Loucy (cell line): ENCODE results near the gene TAF1B.

ENCODE experiments used
- H2AFZ ChIP-seq: fragments of 200-600 bp; sonication (generic); 2 replicates; pipeline ENCODE4 v1.6.0; 2016; ENCODE audit warnings: antibody characterized with exemption, mild to moderate bottlenecking, low read length, moderate library complexity
- H3F3A ChIP-seq: fragments of 200-600 bp; 2 replicates; pipeline ENCODE4 v1.6.0; 2016; ENCODE audit warnings: antibody characterized with exemption, low read depth, mild to moderate bottlenecking
- H3K27me3 ChIP-seq: fragments of 200-600 bp; sonication (generic); 2 replicates; pipeline ENCODE4 v1.6.1; 2014; ENCODE audit warnings: low read length, mild to moderate bottlenecking; ENCODE audit not compliant: insufficient read depth, poor library complexity, severe bottlenecking
- H3K36me3 ChIP-seq: fragments of 200-600 bp; sonication (generic); 2 replicates; pipeline ENCODE4 v1.6.1; 2016; ENCODE audit warnings: low read length; ENCODE audit not compliant: insufficient read depth
- H3K4me1 ChIP-seq: fragments of 200-600 bp; sonication (generic); 2 replicates; pipeline ENCODE4 v1.5.1; 2014; ENCODE audit warnings: low read length, mild to moderate bottlenecking; ENCODE audit not compliant: insufficient read depth, poor library complexity, severe bottlenecking
- H3K4me2 ChIP-seq: fragments of 200-600 bp; sonication (generic); 2 replicates; pipeline ENCODE4 v1.6.0; 2014; ENCODE audit warnings: antibody characterized with exemption, low read length, low read depth, mild to moderate bottlenecking; ENCODE audit not compliant: poor library complexity, severe bottlenecking
- H3K4me3 ChIP-seq: fragments of 200-600 bp; sonication (generic); 2 replicates; pipeline ENCODE4 v1.5.1; 2014; ENCODE audit warnings: low read length, mild to moderate bottlenecking, mixed read lengths; ENCODE audit not compliant: poor library complexity, severe bottlenecking
- H3K79me2 ChIP-seq: fragments of 200-600 bp; sonication (generic); 2 replicates; pipeline ENCODE4 v1.6.1; 2014; ENCODE audit warnings: low read length; ENCODE audit not compliant: insufficient read depth
- H3K9ac ChIP-seq: fragments of 200-600 bp; sonication (generic); 2 replicates; pipeline ENCODE4 v1.6.0; 2014; ENCODE audit warnings: mild to moderate bottlenecking, low read depth, low read length, moderate library complexity; ENCODE audit not compliant: poor library complexity, severe bottlenecking
- H3K9me2 ChIP-seq: fragments of 200-600 bp; sonication (generic); replicated peaks from 2 replicates; pipeline ENCODE4 v1.6.1; 2016; ENCODE audit warnings: low read depth, low read length, mixed read lengths
- H3K9me3 ChIP-seq: fragments of 200-600 bp; sonication (generic); 2 replicates; pipeline ENCODE4 v1.6.1; 2014; ENCODE audit warnings: mild to moderate bottlenecking, antibody characterized with exemption, low read length, low read depth; ENCODE audit not compliant: insufficient read depth
- H4K20me1 ChIP-seq: fragments of 200-600 bp; sonication (generic); 2 replicates; pipeline ENCODE4 v1.6.0; 2014; ENCODE audit warnings: antibody characterized with exemption, low read length, mild to moderate bottlenecking; ENCODE audit not compliant: insufficient read depth, poor library complexity, severe bottlenecking
- EZH2phosphoT487 ChIP-seq: fragments of 200-600 bp; IDR thresholded peaks from 2 replicates; pipeline ENCODE4 v1.6.1; 2018; ENCODE audit warnings: antibody characterized with exemption, mild to moderate bottlenecking, moderate library complexity, borderline replicate concordance
- TF ChIP-seq, protein P1 (sequence below): fragments of 200-600 bp; sonication (generic); conservative IDR thresholded peaks from 2 replicates; pipeline ENCODE4 v1.5.1; 2014; ENCODE audit warnings: mild to moderate bottlenecking, antibody characterized with exemption, low read length

The TAF1B gene

DNA sequence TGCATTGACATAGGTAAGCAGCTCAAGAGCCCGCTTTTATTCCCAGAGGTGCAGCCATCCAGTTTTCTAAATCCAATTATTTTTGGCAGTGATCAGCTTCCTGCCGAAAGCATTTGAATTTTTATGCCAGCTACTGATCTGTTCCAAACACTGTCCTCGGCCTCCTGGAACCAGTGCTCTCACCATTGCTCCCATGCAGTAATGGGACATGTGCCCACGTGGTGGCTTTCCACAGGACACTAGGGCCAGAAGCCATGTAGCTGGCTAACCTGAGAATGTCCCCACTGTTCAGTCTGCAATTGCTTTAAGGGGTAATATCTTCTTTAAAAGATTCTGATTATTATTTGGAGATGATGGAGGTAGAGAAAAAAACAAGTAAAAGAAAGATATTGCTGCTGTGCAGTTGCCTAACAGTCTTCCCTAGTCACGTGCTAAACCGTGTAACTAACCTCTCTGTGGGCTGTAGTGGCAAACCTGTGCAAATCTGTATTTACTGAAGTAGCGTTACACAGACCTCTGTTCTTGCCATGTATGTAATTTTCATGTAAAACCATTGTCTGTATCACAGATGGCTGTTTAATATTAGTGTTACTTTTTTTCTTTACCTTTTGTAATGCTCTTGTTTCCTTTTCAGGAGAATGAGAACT lies 121.2 kb downstream of the TAF1B start:
- TF ChIP-seq EZH2phosphoT487: no peak
- TF ChIP-seq, protein P1, sequence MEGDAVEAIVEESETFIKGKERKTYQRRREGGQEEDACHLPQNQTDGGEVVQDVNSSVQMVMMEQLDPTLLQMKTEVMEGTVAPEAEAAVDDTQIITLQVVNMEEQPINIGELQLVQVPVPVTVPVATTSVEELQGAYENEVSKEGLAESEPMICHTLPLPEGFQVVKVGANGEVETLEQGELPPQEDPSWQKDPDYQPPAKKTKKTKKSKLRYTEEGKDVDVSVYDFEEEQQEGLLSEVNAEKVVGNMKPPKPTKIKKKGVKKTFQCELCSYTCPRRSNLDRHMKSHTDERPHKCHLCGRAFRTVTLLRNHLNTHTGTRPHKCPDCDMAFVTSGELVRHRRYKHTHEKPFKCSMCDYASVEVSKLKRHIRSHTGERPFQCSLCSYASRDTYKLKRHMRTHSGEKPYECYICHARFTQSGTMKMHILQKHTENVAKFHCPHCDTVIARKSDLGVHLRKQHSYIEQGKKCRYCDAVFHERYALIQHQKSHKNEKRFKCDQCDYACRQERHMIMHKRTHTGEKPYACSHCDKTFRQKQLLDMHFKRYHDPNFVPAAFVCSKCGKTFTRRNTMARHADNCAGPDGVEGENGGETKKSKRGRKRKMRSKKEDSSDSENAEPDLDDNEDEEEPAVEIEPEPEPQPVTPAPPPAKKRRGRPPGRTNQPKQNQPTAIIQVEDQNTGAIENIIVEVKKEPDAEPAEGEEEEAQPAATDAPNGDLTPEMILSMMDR: no peak
- Histone ChIP-seq H3K79me2 (no peaks in the 10 kb centered on the region), H3F3A (peaks cover 16% of the 10 kb centered on the region), H2AFZ (no peak overlapping the region), H3K4me2 (no peak overlapping the region), H3K9me3 (no peaks in the 10 kb centered on the region), H3K36me3 (peaks cover 14% of the 10 kb centered on the region; the same call in 1 of the 2 replicates), H3K4me3 (no peak overlapping the region), H3K4me1 (peaks cover 55% of the 10 kb centered on the region), H4K20me1 (no peaks in the 10 kb centered on the region), H3K9me2 (no peaks in the 10 kb centered on the region), H3K9ac (no peak overlapping the region), H3K27me3 (no peaks in the 10 kb centered on the region)

DNA sequence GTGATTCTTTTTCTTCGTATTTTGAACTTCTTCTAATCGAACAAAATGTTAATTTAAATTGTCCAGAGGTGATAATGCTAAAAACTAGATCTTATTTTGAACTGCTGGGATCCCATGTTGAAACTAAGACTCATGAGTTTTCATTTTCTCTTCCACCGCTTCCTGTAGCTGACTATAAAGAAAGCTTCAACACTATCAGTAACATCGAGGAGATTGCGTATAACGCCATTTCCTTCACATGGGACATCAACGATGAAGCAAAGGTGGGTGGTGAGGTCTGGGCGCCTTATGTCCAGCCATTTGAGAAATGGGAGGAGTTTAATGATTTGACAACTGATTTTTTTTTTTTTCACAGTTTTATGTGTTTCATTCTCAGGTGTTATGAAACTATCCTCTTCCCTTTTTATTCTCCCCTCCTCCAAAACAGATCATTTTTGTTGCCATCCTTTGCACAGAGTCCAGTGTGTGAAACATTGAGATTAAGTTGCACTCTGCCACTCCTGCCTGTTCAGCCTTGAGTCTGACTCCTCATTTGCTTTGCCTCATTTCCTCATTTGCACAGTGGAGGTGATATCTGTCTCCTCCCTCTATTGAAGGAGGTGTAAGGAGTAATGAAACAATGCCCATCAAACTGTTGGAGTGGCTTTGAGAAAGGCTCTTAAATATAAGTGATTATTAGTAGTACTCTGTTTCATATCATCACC lies 122.0 kb downstream of the TAF1B start:
- Histone ChIP-seq H4K20me1 (no peaks in the 10 kb centered on the region), H2AFZ (peak overlapping the region; percentile 2; the same call in 1 of the 2 replicates), H3K79me2 (no peaks in the 10 kb centered on the region), H3F3A (peaks cover 14% of the 10 kb centered on the region), H3K27me3 (no peaks in the 10 kb centered on the region), H3K9ac (peak overlapping the region; percentile 63), H3K9me3 (no peaks in the 10 kb centered on the region), H3K4me2 (peak overlapping the region; percentile 56), H3K36me3 (peaks cover 14% of the 10 kb centered on the region; the same call in 1 of the 2 replicates), H3K4me1 (peaks cover 56% of the 10 kb centered on the region), H3K9me2 (no peaks in the 10 kb centered on the region), H3K4me3 (peak overlapping the region; percentile 10)
- TF ChIP-seq, protein P1: no peak
- no peak for TF ChIP-seq EZH2phosphoT487

DNA sequence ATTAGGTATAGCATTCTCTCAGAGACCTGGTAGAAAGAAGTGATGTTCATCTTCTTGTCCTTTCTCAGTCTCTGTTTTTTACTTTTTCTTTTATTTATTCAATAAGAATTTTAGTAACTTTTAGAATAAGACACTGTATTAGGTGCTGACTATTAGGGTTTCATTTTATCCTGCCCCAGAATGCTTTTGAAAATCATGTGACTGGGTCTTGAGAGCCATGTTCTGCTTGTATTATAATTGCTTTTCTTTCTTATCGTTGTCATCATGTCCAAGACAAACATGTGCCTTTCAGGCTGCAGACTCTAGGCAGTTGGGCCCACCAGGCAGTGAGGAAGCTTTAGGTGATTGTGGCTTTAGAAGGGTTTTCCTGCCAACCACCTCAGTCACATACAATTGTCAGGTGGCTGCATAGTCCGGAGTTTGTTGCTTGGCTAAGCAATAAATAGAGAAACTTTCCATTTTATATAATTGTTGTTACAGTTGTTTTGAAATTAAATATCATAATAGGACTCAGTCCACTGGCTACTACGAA lies 123.3 kb downstream of the TAF1B start:
- peaks cover 56% of the 10 kb centered on the region for H3K4me1 ChIP-seq
- no peaks in the 10 kb centered on the region for H3K79me2 ChIP-seq
- H3K27me3 ChIP-seq: no peaks in the 10 kb centered on the region
- peaks cover 11% of the 10 kb centered on the region; the same call in 1 of the 2 replicates for H3K36me3 ChIP-seq
- no peaks in the 10 kb centered on the region for H3K9me2 ChIP-seq
- H4K20me1 ChIP-seq: no peaks in the 10 kb centered on the region
- H2AFZ ChIP-seq: peak overlapping the region; percentile 41
- no peaks in the 10 kb centered on the region for H3K9me3 ChIP-seq
- H3K9ac ChIP-seq: peak overlapping the region; percentile 63
- peak overlapping the region; percentile 56 for H3K4me2 ChIP-seq
- TF ChIP-seq, protein P1: no peak
- H3K4me3 ChIP-seq: peak overlapping the region; percentile 15
- peaks cover 14% of the 10 kb centered on the region for H3F3A ChIP-seq
